Measurements from ENCODE around the gene EHBP1L1. TPM values are rescaled to one million over a fixed set of nuclear protein-coding genes. Genes with fewer than 3 reads are reported as not detected.

Gene EHBP1L1
- total RNA-seq, 4 donors from 2014 or later: 186 to 472 (median 293) TPM

DNA sequence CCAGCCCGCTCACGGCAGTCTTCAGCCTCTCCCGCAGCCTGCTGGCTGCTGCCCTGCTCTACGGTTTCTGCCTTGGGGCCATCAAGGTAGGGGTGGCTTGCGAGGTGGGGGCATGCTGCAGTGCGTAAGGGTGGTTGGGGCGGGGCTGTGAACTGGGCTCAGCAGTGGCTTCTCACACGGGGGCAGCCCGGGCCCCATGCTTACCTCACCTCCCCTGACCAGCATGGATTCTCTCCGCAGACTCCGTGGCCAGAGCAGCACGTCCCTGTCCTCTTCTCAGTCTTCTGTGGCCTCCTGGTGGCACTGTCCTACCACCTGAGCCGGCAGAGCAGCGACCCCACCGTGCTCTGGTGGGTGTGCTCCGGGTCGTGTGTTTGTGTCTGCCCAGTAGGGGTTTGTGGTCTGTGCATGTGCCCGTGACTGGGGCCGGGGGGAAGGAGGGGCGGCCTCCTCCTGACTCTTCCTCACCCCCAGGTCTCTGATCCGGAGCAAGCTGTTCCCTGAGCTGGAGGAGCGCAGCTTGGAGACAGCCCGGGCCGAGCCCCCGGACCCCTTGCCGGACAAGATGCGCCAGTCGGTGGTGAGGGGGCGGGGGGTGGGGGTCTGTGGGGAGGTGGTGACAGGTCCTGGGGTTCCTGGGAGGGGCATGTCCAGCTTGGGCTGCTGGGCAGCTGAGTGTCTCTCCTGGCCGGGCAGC is 49.2 kb downstream of the EHBP1L1 start:
- Histone ChIP-seq H3K4me1 (peaks cover 0 to 8% (median 4%) of the 10 kb centered on the region in 4 donors), H3K36me3 (peaks cover 57 to 100% (median 98%) of the 10 kb centered on the region in 4 donors), H3K27me3 (no peaks in the 10 kb centered on the region), H3K9me3 (no peaks in the 10 kb centered on the region), H3K4me3 (no peak overlapping the region), H3K27ac (replicated peaks in 1 of 4) (no peak overlapping the region)
- 75% methylated on average over 20 of the region's 30 CpGs for WGBS
- TF ChIP-seq, protein P1, sequence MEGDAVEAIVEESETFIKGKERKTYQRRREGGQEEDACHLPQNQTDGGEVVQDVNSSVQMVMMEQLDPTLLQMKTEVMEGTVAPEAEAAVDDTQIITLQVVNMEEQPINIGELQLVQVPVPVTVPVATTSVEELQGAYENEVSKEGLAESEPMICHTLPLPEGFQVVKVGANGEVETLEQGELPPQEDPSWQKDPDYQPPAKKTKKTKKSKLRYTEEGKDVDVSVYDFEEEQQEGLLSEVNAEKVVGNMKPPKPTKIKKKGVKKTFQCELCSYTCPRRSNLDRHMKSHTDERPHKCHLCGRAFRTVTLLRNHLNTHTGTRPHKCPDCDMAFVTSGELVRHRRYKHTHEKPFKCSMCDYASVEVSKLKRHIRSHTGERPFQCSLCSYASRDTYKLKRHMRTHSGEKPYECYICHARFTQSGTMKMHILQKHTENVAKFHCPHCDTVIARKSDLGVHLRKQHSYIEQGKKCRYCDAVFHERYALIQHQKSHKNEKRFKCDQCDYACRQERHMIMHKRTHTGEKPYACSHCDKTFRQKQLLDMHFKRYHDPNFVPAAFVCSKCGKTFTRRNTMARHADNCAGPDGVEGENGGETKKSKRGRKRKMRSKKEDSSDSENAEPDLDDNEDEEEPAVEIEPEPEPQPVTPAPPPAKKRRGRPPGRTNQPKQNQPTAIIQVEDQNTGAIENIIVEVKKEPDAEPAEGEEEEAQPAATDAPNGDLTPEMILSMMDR (IDR thresholded peaks at IDR 0.05): no peak
- TF ChIP-seq EP300 (IDR thresholded peaks at IDR 0.05) (no peak), POLR2AphosphoS5 (IDR thresholded peaks at IDR 0.05) (no peak), POLR2A (IDR thresholded peaks at IDR 0.05; ENCODE audit: low read depth) (no peak)
- intact Hi-C loops (cut with DNase I): loop anchor here (10.0 kb wide), 1 partner anchor 190 kb away; no protein-coding TSS in a partner anchor
- no peak for DNase-seq (ENCODE audit: extremely low spot score)

DNA sequence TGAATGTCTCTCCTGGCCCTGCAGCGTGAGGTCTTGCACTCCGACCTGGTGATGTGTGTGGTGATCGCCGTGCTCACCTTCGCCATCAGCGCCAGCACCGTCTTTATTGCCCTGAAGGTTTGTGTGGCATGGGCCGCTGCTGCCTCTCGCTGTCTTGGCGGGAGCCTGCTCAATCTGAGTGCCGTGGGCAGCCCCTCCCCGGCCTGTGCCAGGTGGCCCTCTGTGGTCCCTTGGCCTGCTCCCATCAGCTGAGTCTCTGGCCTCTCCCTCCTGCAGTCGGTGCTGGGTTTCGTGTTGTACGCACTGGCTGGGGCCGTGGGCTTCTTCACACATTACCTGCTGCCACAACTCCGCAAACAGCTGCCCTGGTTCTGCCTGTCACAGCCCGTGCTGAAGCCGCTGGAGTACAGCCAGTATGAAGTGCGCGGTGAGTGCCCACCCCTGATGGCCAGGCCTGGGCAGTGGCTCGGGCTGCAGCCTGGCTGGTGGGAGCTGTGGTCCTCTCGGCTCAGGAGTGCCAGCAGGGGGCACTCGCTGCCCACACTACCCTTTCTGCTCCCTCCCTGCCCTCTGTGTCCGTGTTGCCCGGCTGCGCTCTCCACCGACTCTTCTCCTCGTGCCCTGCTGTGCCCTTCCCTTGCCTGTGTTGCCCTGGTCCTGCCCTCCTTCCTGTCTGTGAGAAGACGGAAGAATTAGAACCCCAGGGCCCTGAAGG is 49.9 kb downstream of the EHBP1L1 start:
- Histone ChIP-seq H3K27me3 (no peaks in the 10 kb centered on the region), H3K27ac (replicated peaks in 1 of 4) (no peak overlapping the region), H3K4me1 (peaks cover 0 to 8% (median 4%) of the 10 kb centered on the region in 4 donors), H3K4me3 (no peak overlapping the region), H3K9me3 (no peaks in the 10 kb centered on the region), H3K36me3 (peaks cover 64 to 100% (median 98%) of the 10 kb centered on the region in 4 donors)
- DNase-seq (ENCODE audit: extremely low spot score): no peak
- 71% methylated on average over 23 of the region's 30 CpGs for WGBS
- TF ChIP-seq POLR2A (IDR thresholded peaks at IDR 0.05; ENCODE audit: low read depth) (no peak), EP300 (IDR thresholded peaks at IDR 0.05) (no peak), POLR2AphosphoS5 (IDR thresholded peaks at IDR 0.05) (peak in 1 of 2 donors; percentile 46)
- TF ChIP-seq, protein P1 (IDR thresholded peaks at IDR 0.05): peak; percentile 51 to 70 (median 62)
- intact Hi-C loops (cut with DNase I): loop anchor here (10.0 kb wide), 1 partner anchor 189 kb away; no protein-coding TSS in a partner anchor

DNA sequence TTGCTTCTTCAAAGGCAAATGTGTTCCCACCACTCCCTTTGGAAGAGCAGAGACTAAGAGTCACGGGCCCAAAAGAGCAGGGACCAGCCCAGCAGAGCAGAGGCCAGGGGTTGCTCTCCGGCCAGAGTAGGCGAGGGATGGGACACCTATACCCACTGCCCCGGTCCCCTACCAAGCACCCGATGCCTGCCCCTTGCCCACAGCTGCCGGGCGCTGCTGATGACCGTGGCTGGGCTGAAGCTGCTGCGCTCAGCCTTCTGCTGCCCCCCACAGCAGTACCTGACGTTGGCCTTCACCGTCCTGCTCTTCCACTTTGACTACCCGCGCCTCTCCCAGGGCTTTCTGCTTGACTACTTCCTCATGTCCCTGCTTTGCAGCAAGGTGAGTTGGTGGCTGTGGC is 51.3 kb downstream of the EHBP1L1 start:
- peaks cover 62 to 100% (median 99%) of the 10 kb centered on the region in 4 donors for H3K36me3 ChIP-seq
- TF ChIP-seq, protein P1 (IDR thresholded peaks at IDR 0.05): no peak
- TF ChIP-seq POLR2A (IDR thresholded peaks at IDR 0.05; ENCODE audit: low read depth) (no peak), POLR2AphosphoS5 (IDR thresholded peaks at IDR 0.05) (no peak), EP300 (IDR thresholded peaks at IDR 0.05) (no peak)
- intact Hi-C loops (cut with DNase I): loop anchor here (10.0 kb wide), 1 partner anchor 188 kb away; no protein-coding TSS in a partner anchor

DNA sequence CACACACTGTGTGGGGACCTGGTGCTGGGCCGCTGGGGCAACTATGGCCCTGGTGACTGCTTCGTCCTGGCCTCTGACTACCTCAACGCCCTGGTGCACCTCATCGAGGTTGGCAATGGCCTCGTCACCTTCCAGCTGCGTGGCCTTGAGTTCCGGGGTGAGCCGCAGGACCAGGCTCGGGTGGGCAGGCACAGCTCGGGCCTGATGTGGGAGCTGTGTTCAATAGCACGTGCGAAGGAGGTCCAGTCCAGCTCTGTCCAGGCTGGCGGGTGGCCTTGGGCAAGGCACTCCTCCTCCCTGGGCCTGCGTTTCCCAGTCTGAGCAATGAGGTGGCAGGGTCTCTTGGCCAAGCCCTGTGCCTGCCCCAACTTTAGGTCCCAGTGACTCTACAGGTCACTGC is 53.7 kb downstream of the EHBP1L1 start:
- H3K36me3 ChIP-seq: peaks cover 69 to 100% (median 100%) of the 10 kb centered on the region in 4 donors
- 95% methylated on average over 7 of the region's 14 CpGs for WGBS
- no peaks in the 10 kb centered on the region for H3K27me3 ChIP-seq
- intact Hi-C loops (cut with DNase I): loop anchor here (10.0 kb wide), 1 partner anchor 185 kb away; no protein-coding TSS in a partner anchor
- H3K4me1 ChIP-seq: peaks cover 0 to 8% (median 4%) of the 10 kb centered on the region in 4 donors
- H3K9me3 ChIP-seq: no peaks in the 10 kb centered on the region
- no peak overlapping the region for H3K4me3 ChIP-seq
- DNase-seq (ENCODE audit: extremely low spot score): no peak
- TF ChIP-seq POLR2A (IDR thresholded peaks at IDR 0.05; ENCODE audit: low read depth) (no peak), EP300 (IDR thresholded peaks at IDR 0.05) (no peak), POLR2AphosphoS5 (IDR thresholded peaks at IDR 0.05) (no peak)
- TF ChIP-seq, protein P1 (IDR thresholded peaks at IDR 0.05): no peak
- H3K27ac ChIP-seq (replicated peaks in 1 of 4): no peak overlapping the region

More for the DNA sequence above, 51.3 kb downstream of the EHBP1L1 start:
- no peak overlapping the region for H3K4me3 ChIP-seq
- peaks cover 0 to 8% (median 4%) of the 10 kb centered on the region in 4 donors for H3K4me1 ChIP-seq
- no peaks in the 10 kb centered on the region for H3K27me3 ChIP-seq
- 98% methylated on average over 7 of the region's 13 CpGs for WGBS
- no peak for DNase-seq (ENCODE audit: extremely low spot score)
- H3K9me3 ChIP-seq: no peaks in the 10 kb centered on the region
- no peak overlapping the region for H3K27ac ChIP-seq (replicated peaks in 1 of 4)
